HG02678 (cell line): ENCODE data around the gene ARID2.

Experiments
- ATAC-seq: cut with Tn5 transposase; IDR thresholded peaks from one replicate; pipeline ENCODE4 v1.9.1; 2021; ENCODE audit warnings: mild to moderate bottlenecking, moderate library complexity; ENCODE audit not compliant: unreplicated experiment

The ARID2 gene

GRCh38 chr12:45721369-45721768 lies 8.1 kb upstream of the ARID2 start:
- ATAC-seq, result no peak

DNA sequence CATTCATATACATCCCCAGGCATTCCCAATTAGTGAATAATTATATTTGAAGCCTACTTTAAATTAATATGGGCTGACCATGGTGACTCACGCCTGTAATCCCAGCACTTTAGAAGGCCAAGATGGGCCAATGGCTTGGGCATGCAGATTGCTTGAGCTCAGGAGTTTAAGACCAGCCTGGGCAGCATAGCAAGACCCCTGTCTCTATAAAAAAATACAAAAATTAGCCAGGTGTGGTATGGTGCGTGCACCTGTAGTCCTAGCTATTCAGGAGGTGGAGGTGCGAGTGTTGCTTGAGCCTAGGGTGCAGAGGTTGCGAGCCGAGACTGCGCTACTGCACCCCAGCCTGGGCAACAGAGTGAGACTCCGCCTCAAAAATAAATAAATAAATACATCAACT lies 7.6 kb upstream of the ARID2 start:
- no peak for ATAC-seq

DNA sequence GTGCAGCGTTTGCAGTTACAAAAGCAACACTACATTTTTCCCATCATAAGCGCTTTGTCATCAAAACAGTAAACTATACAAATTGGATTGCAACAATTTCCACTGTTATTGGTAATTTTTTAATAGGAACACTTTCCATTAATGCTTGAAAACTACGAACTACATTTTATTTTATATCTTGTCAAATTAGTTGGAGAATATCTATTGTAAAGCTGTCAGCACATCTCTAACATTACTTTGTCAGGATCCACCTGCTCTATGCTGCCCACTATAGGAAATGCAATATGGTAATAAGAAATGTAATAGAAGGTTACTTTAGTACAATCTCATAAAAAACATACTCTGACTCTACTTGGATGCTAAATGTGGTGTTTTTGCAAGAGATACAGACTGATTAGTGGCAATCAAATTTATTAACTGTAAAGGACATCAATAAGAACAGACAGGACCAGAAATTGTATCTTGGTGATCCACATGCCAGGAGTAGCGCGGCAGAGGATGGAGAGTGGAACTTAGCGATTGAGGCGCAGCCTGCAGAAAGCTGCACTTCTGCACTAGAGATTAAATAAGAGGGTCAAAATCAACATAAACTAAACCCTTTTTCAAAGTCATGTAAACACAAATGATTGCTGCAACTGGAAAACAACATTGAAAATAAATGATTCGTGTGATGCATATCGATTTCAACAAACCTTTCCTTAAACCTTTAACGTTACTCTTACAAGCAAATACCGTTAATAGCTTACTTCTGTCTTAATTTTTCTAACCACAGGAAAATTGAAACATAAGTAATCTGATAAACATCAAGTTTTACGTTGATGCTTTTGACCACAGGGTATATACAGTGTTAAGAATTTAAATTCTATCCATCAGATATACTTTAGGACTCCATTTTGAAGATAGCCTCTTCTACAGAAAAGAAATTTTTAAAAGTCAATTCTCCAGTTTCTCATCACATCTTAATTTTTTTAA lies 3.6 kb upstream of the ARID2 start:
- ATAC-seq, result no peak

GRCh38 chr12:45726603-45727300 lies 2.8 kb upstream of the ARID2 start:
- ATAC-seq, result no peak

- ATAC-seq, result peak; percentile 52
These were observed 2.1 kb upstream of the ARID2 start for GRCh38 chr12:45727301-45727979.

- no peak for ATAC-seq
These were observed 1.4 kb upstream of the ARID2 start for GRCh38 chr12:45727980-45728629.

GRCh38 chr12:45728630-45729232 lies 775 bp upstream of the ARID2 start:
- ATAC-seq, result peak; percentile 55

GRCh38 chr12:45730084-45730347 lies 510 bp downstream of the ARID2 start:
- no peak for ATAC-seq

GRCh38 chr12:45730348-45731189 lies 1.1 kb downstream of the ARID2 start:
- no peak for ATAC-seq

GRCh38 chr12:45731190-45731775 lies 1.8 kb downstream of the ARID2 start:
- ATAC-seq, result no peak

DNA sequence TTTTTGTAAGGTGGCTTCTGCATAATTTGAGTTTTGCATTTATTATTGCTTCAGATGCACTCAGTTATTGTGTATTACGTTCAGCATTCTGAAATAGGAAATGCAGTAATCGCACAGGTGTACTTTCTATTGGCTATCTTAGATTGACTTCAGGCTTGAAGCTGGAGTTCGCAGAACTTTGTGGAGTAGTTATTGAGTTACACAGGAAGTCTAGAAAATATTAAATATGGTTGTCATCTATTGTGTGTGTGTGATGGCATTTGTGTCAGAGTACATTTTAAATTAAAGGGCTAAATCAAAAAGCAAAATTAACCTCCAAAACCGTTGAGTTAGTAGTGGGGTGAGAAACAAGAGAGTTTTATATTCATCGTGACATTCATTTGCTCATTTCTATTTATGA lies 2.7 kb downstream of the ARID2 start:
- ATAC-seq, result no peak

DNA sequence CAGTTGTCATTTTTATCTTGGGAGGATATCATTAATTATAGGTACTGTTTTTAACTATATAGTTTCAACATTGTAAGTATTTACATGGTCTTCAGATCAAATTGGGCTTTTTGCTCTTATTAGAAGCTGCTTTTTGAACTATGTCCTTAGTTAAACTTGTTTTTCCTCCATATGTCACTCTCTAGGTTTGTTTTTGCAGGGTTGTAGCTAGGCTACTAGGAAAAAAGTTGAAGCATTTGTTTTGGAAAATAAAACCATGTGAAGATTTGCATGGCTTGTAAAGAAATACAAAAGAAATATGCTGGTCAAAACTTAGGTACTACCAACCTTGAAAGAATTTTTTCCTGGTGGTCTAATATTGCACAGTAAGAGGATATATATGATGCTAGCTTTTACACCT lies 3.4 kb downstream of the ARID2 start:
- no peak for ATAC-seq

GRCh38 chr12:45737638-45738037 lies 8.1 kb downstream of the ARID2 start:
- no peak for ATAC-seq

DNA sequence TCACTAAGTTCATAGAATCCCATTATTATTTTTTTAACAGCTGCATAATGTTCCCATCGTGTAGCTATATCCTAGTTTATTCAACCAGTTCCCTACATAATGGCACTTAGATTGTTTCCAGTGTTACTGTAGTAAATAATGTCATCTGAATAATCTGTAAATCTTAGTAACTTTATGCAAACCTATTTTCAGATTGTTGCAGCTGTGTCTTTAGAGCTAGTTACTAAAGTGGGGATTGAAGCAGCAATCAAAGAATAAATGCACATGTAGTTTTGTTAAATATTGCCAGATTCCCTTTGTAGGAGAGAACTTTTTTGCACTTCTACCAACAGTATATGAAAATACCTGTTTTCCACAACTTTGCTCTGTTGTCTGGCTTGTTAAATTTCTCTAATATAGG lies 13.1 kb downstream of the ARID2 start:
- ATAC-seq, result no peak

GRCh38 chr12:45743247-45743646 lies 13.7 kb downstream of the ARID2 start:
- no peak for ATAC-seq

GRCh38 chr12:45745861-45746277 lies 16.4 kb downstream of the ARID2 start:
- no peak for ATAC-seq

DNA sequence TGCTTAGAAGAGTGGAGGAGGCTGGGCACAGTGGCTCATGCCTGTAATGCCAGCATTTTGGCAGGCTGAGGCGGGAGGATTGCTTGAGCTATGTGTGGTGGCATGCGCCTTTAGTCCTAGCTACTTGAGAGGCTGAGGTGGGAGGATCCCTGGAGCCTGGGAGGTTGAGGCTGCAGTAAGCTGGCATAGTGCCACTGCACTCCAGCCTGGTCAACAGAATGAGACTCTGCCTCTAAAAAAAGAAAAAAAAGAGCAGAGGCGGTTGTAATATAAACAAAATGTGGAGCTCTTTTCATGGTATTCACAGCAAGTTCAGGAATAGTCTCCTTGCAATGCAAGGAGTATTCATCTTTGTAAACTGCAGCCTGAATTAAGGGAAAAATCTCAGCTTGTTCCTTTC lies 27.2 kb downstream of the ARID2 start:
- no peak for ATAC-seq

DNA sequence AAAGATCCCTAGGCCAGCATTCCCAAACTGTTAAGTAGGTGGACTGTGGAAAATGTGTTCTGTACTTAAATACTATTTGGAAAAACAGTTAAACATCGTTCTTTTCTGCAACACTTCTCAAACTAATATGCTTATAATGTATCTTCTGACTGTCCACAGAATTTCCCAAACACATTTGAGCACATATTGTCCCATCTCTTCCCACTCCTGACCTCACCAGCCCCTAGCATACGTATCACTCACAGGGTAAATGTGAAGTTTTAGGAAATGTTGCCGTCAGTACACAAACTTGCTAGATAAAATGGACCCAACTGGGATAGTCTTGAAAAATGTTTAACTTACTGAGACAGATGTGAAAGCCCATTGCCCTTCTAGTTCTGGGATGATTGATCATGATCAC lies 27.7 kb downstream of the ARID2 start:
- no peak for ATAC-seq

DNA sequence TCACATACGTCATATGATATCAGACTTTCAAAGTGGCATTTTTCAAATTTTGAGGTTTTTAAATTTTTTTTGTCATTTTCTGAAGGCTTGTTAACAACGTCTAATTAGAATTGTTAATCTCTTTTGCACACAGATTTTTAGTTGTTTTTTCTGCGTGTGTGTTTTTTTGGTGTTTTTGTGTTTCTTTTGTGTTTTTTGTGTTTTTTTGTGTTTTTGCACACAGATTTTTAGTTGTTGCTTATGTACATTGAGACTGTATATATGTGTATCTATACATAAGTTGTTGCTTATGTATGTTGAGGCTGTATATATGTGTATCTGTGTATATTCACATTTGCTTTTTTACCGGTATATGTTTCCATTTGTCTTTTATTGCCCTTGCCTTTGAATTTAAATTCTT lies 30.8 kb downstream of the ARID2 start:
- no peak for ATAC-seq
